Measurements from ENCODE around the gene VWA5B1.

Gene VWA5B1

GRCh38 chr1:20386323-20387081 lies 95.8 kb downstream of the VWA5B1 start:
- no peak for DNase-seq (ENCODE audit: low read depth)

GRCh38 chr1:20389571-20389970 lies 98.9 kb downstream of the VWA5B1 start:
- no peak for DNase-seq (ENCODE audit: low read depth)

- no peak for DNase-seq (ENCODE audit: low read depth)
These were observed 100.1 kb downstream of the VWA5B1 start for GRCh38 chr1:20390589-20391331.

GRCh38 chr1:20395255-20395654 lies 104.6 kb downstream of the VWA5B1 start:
- DNase-seq (ENCODE audit: low read depth) = no peak

GRCh38 chr1:20398744-20399143 lies 108.1 kb downstream of the VWA5B1 start:
- no peak for DNase-seq (ENCODE audit: low read depth)

- no peak for DNase-seq (ENCODE audit: low read depth)
These were observed 108.5 kb downstream of the VWA5B1 start for GRCh38 chr1:20399196-20399595.

GRCh38 chr1:20399606-20400180 lies 109.0 kb downstream of the VWA5B1 start:
- no peak for DNase-seq (ENCODE audit: low read depth)

- DNase-seq (ENCODE audit: low read depth) = no peak
These were observed 109.9 kb downstream of the VWA5B1 start for GRCh38 chr1:20400341-20401177.

- no peak for DNase-seq (ENCODE audit: low read depth)
These were observed 110.8 kb downstream of the VWA5B1 start for GRCh38 chr1:20401405-20402010.

- no peak for DNase-seq (ENCODE audit: low read depth)
These were observed 112.1 kb downstream of the VWA5B1 start for GRCh38 chr1:20402585-20403422.

- no peak for DNase-seq (ENCODE audit: low read depth)
These were observed 112.9 kb downstream of the VWA5B1 start for GRCh38 chr1:20403423-20404145.

- no peak for DNase-seq (ENCODE audit: low read depth)
These were observed 113.8 kb downstream of the VWA5B1 start for GRCh38 chr1:20404466-20404865.

Data from T follicular helper cell (primary cell).